Endometrium (tissue), 2 donors: ENCODE data around the gene MB.

Experiments used
- FAIRE-seq: peaks from 2 replicates; lab custom pipeline; 2012; peaks lifted over from hg19 to GRCh38; lab: Jason Lieb, UNC
- donor health status: control.
- donor health status: control.

Gene MB

GRCh38 chr22:35572556-35572955 is 44.6 kb downstream of the MB start:
- no peak for FAIRE-seq

- no peak for FAIRE-seq
These were observed 46.4 kb downstream of the MB start for GRCh38 chr22:35570686-35571194.

GRCh38 chr22:35569916-35570315 is 47.2 kb downstream of the MB start:
- FAIRE-seq, result no peak

- FAIRE-seq, result no peak
These were observed 48.1 kb downstream of the MB start for GRCh38 chr22:35568751-35569739.

GRCh38 chr22:35567351-35568141 is 49.6 kb downstream of the MB start:
- no peak for FAIRE-seq

- FAIRE-seq, result no peak
These were observed 51.9 kb downstream of the MB start for GRCh38 chr22:35564975-35565867.

- FAIRE-seq, result no peak
These were observed 53.9 kb downstream of the MB start for GRCh38 chr22:35563211-35563610.

- no peak for FAIRE-seq
These were observed 55.2 kb downstream of the MB start for GRCh38 chr22:35561796-35562526.

GRCh38 chr22:35560824-35561223 is 56.3 kb downstream of the MB start:
- no peak for FAIRE-seq

GRCh38 chr22:35560366-35560765 is 56.8 kb downstream of the MB start:
- no peak for FAIRE-seq

GRCh38 chr22:35559354-35560005 is 57.6 kb downstream of the MB start:
- FAIRE-seq, result peak; percentile 15

- no peak for FAIRE-seq
These were observed 58.4 kb downstream of the MB start for GRCh38 chr22:35558719-35559118.

GRCh38 chr22:35558031-35558430 is 59.1 kb downstream of the MB start:
- FAIRE-seq, result no peak
